ENCODE data around the gene ZNF76.

DNA sequence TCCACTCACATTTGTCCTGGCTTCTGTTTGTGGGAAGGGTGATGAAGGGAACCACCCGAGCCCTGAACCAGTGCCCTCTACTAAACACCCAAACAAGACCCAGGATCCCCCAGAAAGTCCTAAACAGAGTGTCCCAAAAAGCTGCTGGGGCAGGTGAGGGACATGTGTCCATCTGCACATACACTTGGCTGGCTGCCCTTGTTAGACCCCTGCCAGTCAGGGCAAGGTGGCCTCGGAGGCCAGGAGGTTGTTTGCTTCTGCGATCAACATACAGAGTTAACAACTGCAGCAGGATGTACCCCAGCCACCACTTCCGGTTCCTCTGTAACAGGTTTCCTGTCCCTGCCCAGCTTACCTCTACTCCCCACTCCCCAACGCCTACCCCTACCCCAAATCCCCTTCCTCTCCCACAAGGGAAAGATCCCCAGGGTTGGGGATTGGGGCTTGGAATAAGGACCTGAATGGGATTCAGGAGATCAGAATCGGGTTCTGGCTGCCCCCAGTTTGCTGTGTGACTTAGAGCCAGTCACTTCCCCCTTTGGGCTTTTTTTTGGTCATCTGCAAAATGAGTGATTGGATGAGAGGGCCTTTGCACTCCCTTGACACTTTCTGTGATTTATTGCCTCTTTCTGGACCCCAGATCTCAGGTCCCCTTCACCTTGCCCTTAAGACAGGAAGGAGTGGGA, 52.0 kb downstream of the ZNF76 start:
- TF ChIP-seq, protein P1, sequence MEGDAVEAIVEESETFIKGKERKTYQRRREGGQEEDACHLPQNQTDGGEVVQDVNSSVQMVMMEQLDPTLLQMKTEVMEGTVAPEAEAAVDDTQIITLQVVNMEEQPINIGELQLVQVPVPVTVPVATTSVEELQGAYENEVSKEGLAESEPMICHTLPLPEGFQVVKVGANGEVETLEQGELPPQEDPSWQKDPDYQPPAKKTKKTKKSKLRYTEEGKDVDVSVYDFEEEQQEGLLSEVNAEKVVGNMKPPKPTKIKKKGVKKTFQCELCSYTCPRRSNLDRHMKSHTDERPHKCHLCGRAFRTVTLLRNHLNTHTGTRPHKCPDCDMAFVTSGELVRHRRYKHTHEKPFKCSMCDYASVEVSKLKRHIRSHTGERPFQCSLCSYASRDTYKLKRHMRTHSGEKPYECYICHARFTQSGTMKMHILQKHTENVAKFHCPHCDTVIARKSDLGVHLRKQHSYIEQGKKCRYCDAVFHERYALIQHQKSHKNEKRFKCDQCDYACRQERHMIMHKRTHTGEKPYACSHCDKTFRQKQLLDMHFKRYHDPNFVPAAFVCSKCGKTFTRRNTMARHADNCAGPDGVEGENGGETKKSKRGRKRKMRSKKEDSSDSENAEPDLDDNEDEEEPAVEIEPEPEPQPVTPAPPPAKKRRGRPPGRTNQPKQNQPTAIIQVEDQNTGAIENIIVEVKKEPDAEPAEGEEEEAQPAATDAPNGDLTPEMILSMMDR (IDR thresholded peaks at IDR 0.05), result no peak
- no peak for TF ChIP-seq POLR2A (IDR thresholded peaks at IDR 0.05)
